ENCODE measurements around the gene YKT6. TPM values are rescaled to one million over a fixed set of nuclear protein-coding genes. Genes with fewer than 3 reads are reported as not detected.

YKT6 gene
- total and polyA plus RNA-seq, 2 experiments from 2014 or later, result 33.5 to 114 TPM

DNA sequence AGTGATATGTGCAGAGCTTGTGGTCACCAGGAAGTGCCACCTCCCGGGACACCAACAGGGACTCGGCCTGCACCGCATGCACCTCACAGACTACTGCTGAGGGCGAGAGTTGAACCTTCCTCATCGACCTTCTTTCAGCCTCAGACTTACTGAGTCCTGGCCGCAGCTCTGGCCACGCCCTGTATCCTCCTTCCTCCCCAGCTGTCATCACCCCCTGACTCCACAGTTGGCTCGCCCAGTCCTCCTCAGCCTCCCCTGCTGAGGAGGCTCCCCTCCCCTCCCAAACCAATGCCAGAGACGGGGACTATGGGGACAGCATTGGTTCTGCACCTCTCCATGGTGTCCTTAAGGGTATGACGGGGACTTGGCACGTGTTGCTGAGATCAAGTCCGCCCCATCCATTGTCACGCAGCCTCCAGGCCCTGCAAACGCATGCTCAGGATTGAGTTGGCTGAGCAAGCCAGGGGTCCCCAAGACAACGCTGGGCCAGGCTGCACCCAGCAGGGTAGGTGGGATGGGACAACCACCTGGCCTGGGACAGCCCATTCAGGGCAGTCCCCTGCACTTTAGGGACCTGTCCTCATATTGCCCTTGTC lies 49.0 kb downstream of the YKT6 start:
- no peak for ATAC-seq
- TF ChIP-seq, protein P1, sequence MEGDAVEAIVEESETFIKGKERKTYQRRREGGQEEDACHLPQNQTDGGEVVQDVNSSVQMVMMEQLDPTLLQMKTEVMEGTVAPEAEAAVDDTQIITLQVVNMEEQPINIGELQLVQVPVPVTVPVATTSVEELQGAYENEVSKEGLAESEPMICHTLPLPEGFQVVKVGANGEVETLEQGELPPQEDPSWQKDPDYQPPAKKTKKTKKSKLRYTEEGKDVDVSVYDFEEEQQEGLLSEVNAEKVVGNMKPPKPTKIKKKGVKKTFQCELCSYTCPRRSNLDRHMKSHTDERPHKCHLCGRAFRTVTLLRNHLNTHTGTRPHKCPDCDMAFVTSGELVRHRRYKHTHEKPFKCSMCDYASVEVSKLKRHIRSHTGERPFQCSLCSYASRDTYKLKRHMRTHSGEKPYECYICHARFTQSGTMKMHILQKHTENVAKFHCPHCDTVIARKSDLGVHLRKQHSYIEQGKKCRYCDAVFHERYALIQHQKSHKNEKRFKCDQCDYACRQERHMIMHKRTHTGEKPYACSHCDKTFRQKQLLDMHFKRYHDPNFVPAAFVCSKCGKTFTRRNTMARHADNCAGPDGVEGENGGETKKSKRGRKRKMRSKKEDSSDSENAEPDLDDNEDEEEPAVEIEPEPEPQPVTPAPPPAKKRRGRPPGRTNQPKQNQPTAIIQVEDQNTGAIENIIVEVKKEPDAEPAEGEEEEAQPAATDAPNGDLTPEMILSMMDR (conservative IDR thresholded peaks at IDR 0.05; ENCODE audit: low read depth in 2 of 2), result no peak
- TF ChIP-seq, protein P2, sequence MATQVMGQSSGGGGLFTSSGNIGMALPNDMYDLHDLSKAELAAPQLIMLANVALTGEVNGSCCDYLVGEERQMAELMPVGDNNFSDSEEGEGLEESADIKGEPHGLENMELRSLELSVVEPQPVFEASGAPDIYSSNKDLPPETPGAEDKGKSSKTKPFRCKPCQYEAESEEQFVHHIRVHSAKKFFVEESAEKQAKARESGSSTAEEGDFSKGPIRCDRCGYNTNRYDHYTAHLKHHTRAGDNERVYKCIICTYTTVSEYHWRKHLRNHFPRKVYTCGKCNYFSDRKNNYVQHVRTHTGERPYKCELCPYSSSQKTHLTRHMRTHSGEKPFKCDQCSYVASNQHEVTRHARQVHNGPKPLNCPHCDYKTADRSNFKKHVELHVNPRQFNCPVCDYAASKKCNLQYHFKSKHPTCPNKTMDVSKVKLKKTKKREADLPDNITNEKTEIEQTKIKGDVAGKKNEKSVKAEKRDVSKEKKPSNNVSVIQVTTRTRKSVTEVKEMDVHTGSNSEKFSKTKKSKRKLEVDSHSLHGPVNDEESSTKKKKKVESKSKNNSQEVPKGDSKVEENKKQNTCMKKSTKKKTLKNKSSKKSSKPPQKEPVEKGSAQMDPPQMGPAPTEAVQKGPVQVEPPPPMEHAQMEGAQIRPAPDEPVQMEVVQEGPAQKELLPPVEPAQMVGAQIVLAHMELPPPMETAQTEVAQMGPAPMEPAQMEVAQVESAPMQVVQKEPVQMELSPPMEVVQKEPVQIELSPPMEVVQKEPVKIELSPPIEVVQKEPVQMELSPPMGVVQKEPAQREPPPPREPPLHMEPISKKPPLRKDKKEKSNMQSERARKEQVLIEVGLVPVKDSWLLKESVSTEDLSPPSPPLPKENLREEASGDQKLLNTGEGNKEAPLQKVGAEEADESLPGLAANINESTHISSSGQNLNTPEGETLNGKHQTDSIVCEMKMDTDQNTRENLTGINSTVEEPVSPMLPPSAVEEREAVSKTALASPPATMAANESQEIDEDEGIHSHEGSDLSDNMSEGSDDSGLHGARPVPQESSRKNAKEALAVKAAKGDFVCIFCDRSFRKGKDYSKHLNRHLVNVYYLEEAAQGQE (IDR thresholded peaks at IDR 0.05; ENCODE audit: unreplicated experiment), result no peak
- no peak for TF ChIP-seq EZH2 (IDR thresholded peaks at IDR 0.05; ENCODE audit: low read depth, unreplicated experiment)
- TF ChIP-seq ZNF331 (CRISPR knock-in tag; IDR thresholded peaks at IDR 0.05; ENCODE audit: low read depth), result no peak
- TF ChIP-seq JUNB (IDR thresholded peaks at IDR 0.05; ENCODE audit: unreplicated experiment), result no peak
- TF ChIP-seq, protein P3, sequence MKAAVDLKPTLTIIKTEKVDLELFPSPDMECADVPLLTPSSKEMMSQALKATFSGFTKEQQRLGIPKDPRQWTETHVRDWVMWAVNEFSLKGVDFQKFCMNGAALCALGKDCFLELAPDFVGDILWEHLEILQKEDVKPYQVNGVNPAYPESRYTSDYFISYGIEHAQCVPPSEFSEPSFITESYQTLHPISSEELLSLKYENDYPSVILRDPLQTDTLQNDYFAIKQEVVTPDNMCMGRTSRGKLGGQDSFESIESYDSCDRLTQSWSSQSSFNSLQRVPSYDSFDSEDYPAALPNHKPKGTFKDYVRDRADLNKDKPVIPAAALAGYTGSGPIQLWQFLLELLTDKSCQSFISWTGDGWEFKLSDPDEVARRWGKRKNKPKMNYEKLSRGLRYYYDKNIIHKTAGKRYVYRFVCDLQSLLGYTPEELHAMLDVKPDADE (IDR thresholded peaks at IDR 0.05), result no peak
- TF ChIP-seq CREB1 (CRISPR knock-in tag; IDR thresholded peaks at IDR 0.05; ENCODE audit: low read depth), result no peak
- TF ChIP-seq, protein P4, sequence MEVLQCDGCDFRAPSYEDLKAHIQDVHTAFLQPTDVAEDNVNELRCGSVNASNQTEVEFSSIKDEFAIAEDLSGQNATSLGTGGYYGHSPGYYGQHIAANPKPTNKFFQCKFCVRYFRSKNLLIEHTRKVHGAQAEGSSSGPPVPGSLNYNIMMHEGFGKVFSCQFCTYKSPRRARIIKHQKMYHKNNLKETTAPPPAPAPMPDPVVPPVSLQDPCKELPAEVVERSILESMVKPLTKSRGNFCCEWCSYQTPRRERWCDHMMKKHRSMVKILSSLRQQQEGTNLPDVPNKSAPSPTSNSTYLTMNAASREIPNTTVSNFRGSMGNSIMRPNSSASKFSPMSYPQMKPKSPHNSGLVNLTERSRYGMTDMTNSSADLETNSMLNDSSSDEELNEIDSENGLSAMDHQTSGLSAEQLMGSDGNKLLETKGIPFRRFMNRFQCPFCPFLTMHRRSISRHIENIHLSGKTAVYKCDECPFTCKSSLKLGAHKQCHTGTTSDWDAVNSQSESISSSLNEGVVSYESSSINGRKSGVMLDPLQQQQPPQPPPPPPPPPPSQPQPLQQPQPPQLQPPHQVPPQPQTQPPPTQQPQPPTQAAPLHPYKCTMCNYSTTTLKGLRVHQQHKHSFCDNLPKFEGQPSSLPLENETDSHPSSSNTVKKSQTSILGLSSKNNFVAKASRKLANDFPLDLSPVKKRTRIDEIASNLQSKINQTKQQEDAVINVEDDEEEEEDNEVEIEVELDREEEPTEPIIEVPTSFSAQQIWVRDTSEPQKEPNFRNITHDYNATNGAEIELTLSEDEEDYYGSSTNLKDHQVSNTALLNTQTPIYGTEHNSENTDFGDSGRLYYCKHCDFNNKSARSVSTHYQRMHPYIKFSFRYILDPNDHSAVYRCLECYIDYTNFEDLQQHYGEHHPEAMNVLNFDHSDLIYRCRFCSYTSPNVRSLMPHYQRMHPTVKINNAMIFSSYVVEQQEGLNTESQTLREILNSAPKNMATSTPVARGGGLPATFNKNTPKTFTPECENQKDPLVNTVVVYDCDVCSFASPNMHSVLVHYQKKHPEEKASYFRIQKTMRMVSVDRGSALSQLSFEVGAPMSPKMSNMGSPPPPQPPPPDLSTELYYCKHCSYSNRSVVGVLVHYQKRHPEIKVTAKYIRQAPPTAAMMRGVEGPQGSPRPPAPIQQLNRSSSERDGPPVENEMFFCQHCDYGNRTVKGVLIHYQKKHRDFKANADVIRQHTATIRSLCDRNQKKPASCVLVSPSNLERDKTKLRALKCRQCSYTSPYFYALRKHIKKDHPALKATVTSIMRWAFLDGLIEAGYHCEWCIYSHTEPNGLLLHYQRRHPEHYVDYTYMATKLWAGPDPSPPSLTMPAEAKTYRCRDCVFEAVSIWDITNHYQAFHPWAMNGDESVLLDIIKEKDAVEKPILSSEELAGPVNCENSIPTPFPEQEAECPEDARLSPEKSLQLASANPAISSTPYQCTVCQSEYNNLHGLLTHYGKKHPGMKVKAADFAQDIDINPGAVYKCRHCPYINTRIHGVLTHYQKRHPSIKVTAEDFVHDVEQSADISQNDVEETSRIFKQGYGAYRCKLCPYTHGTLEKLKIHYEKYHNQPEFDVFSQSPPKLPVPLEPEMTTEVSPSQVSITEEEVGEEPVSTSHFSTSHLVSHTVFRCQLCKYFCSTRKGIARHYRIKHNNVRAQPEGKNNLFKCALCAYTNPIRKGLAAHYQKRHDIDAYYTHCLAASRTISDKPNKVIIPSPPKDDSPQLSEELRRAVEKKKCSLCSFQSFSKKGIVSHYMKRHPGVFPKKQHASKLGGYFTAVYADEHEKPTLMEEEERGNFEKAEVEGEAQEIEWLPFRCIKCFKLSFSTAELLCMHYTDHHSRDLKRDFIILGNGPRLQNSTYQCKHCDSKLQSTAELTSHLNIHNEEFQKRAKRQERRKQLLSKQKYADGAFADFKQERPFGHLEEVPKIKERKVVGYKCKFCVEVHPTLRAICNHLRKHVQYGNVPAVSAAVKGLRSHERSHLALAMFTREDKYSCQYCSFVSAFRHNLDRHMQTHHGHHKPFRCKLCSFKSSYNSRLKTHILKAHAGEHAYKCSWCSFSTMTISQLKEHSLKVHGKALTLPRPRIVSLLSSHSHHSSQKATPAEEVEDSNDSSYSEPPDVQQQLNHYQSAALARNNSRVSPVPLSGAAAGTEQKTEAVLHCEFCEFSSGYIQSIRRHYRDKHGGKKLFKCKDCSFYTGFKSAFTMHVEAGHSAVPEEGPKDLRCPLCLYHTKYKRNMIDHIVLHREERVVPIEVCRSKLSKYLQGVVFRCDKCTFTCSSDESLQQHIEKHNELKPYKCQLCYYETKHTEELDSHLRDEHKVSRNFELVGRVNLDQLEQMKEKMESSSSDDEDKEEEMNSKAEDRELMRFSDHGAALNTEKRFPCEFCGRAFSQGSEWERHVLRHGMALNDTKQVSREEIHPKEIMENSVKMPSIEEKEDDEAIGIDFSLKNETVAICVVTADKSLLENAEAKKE (CRISPR knock-in tag; IDR thresholded peaks at IDR 0.05), result no peak
- no peak for TF ChIP-seq STAT1 (IDR thresholded peaks at IDR 0.05; ENCODE audit: unreplicated experiment)
- no peak for TF ChIP-seq ZNF114 (CRISPR knock-in tag; IDR thresholded peaks at IDR 0.05)
- TF ChIP-seq POLR2AphosphoS5 (IDR thresholded peaks at IDR 0.05; ENCODE audit: low read depth), result no peak
- no peak overlapping the region for H3K4me3 ChIP-seq
- H3K27ac ChIP-seq (ENCODE audit: low read depth), result no peak overlapping the region
- Mint-ChIP-seq H3K4me1 (no peaks in the 10 kb centered on the region), H3K4me3 (no peak overlapping the region), H3K27ac (no peak overlapping the region), H3K9me3 (peaks cover 6% of the 10 kb centered on the region), H3K36me3 (ENCODE audit: low read depth) (no peaks in the 10 kb centered on the region), H3K27me3 (ENCODE audit: insufficient read depth, low read depth, poor library complexity) (peaks cover 12% of the 10 kb centered on the region)
- no peaks in the 10 kb centered on the region for H3K27me3 ChIP-seq (ENCODE audit: insufficient read depth)
- H3K79me2 ChIP-seq (replicated peaks; ENCODE audit: insufficient read depth), result no peaks in the 10 kb centered on the region
- no peaks in the 10 kb centered on the region for H4K20me1 ChIP-seq (replicated peaks; ENCODE audit: insufficient read depth)
- H2AFZ ChIP-seq, result no peak overlapping the region
- no peaks in the 10 kb centered on the region for H3F3A ChIP-seq (replicated peaks; ENCODE audit: low read depth)
- H3K4me1 ChIP-seq (ENCODE audit: insufficient read depth), result no peaks in the 10 kb centered on the region
- no peaks in the 10 kb centered on the region for H3K9me2 ChIP-seq (ENCODE audit: insufficient read depth)
- DNase-seq (ENCODE audit: low spot score), result no peak
- H3K36me3 ChIP-seq (ENCODE audit: insufficient read depth), result no peaks in the 10 kb centered on the region
- H3K4me2 ChIP-seq, result no peak overlapping the region
